HG03159 (cell line): ENCODE measurements around the gene DNAJC5G.

Experiments
- ATAC-seq: cut with Tn5 transposase; IDR thresholded peaks from one replicate; pipeline ENCODE4 v1.9.1; 2021; ENCODE audit warnings: mild to moderate bottlenecking, moderate library complexity; ENCODE audit not compliant: unreplicated experiment

DNAJC5G gene

GRCh38 chr2:27275211-27276150 is at the start of gene DNAJC5G:
DNAJC5G (plus strand) TSS chr2:27275433; CDS start chr2:27276729, 1,296 bp downstream.
- ATAC-seq, result no peak

- ATAC-seq, result no peak
These were observed 49.7 kb upstream of the DNAJC5G start for GRCh38 chr2:27225526-27225925.

- no peak for ATAC-seq
These were observed 47.7 kb upstream of the DNAJC5G start for GRCh38 chr2:27227501-27227900.

GRCh38 chr2:27231921-27232320 is 43.3 kb upstream of the DNAJC5G start:
- ATAC-seq, result no peak

GRCh38 chr2:27233341-27233740 is 41.9 kb upstream of the DNAJC5G start:
- ATAC-seq, result no peak

GRCh38 chr2:27236136-27236535 is 39.1 kb upstream of the DNAJC5G start:
- no peak for ATAC-seq

- ATAC-seq, result no peak
These were observed 38.6 kb upstream of the DNAJC5G start for GRCh38 chr2:27236626-27237025.

- no peak for ATAC-seq
These were observed 37.8 kb upstream of the DNAJC5G start for GRCh38 chr2:27237341-27237945.

- ATAC-seq, result no peak
These were observed 36.3 kb upstream of the DNAJC5G start for GRCh38 chr2:27238976-27239375.

- no peak for ATAC-seq
These were observed 34.8 kb upstream of the DNAJC5G start for GRCh38 chr2:27240406-27240805.

- no peak for ATAC-seq
These were observed 33.2 kb upstream of the DNAJC5G start for GRCh38 chr2:27241761-27242613.

GRCh38 chr2:27242614-27242951 is 32.6 kb upstream of the DNAJC5G start:
- no peak for ATAC-seq

GRCh38 chr2:27243391-27244130 is 31.7 kb upstream of the DNAJC5G start:
- ATAC-seq, result no peak

- no peak for ATAC-seq
These were observed 30.1 kb upstream of the DNAJC5G start for GRCh38 chr2:27245116-27245515.

GRCh38 chr2:27245626-27246025 is 29.6 kb upstream of the DNAJC5G start:
- no peak for ATAC-seq

- no peak for ATAC-seq
These were observed 27.3 kb upstream of the DNAJC5G start for GRCh38 chr2:27247893-27248292.

- ATAC-seq, result no peak
These were observed 25.9 kb upstream of the DNAJC5G start for GRCh38 chr2:27249159-27249890.

- no peak for ATAC-seq
These were observed 25.2 kb upstream of the DNAJC5G start for GRCh38 chr2:27249891-27250651.

GRCh38 chr2:27250652-27251379 is 24.4 kb upstream of the DNAJC5G start:
- ATAC-seq, result no peak
